Loucy (cell line): ENCODE data around the gene RASGEF1B.

ENCODE experiments used
- H2AFZ ChIP-seq: fragments of 200-600 bp; sonication (generic); 2 replicates; pipeline ENCODE4 v1.6.0; 2016; ENCODE audit warnings: antibody characterized with exemption, mild to moderate bottlenecking, low read length, moderate library complexity
- H3F3A ChIP-seq: fragments of 200-600 bp; 2 replicates; pipeline ENCODE4 v1.6.0; 2016; ENCODE audit warnings: antibody characterized with exemption, low read depth, mild to moderate bottlenecking
- H3K27me3 ChIP-seq: fragments of 200-600 bp; sonication (generic); 2 replicates; pipeline ENCODE4 v1.6.1; 2014; ENCODE audit warnings: low read length, mild to moderate bottlenecking; ENCODE audit not compliant: insufficient read depth, poor library complexity, severe bottlenecking
- H3K36me3 ChIP-seq: fragments of 200-600 bp; sonication (generic); 2 replicates; pipeline ENCODE4 v1.6.1; 2016; ENCODE audit warnings: low read length; ENCODE audit not compliant: insufficient read depth
- H3K4me1 ChIP-seq: fragments of 200-600 bp; sonication (generic); 2 replicates; pipeline ENCODE4 v1.5.1; 2014; ENCODE audit warnings: low read length, mild to moderate bottlenecking; ENCODE audit not compliant: insufficient read depth, poor library complexity, severe bottlenecking
- H3K4me2 ChIP-seq: fragments of 200-600 bp; sonication (generic); 2 replicates; pipeline ENCODE4 v1.6.0; 2014; ENCODE audit warnings: antibody characterized with exemption, low read length, low read depth, mild to moderate bottlenecking; ENCODE audit not compliant: poor library complexity, severe bottlenecking
- H3K4me3 ChIP-seq: fragments of 200-600 bp; sonication (generic); 2 replicates; pipeline ENCODE4 v1.5.1; 2014; ENCODE audit warnings: low read length, mild to moderate bottlenecking, mixed read lengths; ENCODE audit not compliant: poor library complexity, severe bottlenecking
- H3K79me2 ChIP-seq: fragments of 200-600 bp; sonication (generic); 2 replicates; pipeline ENCODE4 v1.6.1; 2014; ENCODE audit warnings: low read length; ENCODE audit not compliant: insufficient read depth
- H3K9ac ChIP-seq: fragments of 200-600 bp; sonication (generic); 2 replicates; pipeline ENCODE4 v1.6.0; 2014; ENCODE audit warnings: mild to moderate bottlenecking, low read depth, low read length, moderate library complexity; ENCODE audit not compliant: poor library complexity, severe bottlenecking
- H3K9me2 ChIP-seq: fragments of 200-600 bp; sonication (generic); replicated peaks from 2 replicates; pipeline ENCODE4 v1.6.1; 2016; ENCODE audit warnings: low read depth, low read length, mixed read lengths
- H3K9me3 ChIP-seq: fragments of 200-600 bp; sonication (generic); 2 replicates; pipeline ENCODE4 v1.6.1; 2014; ENCODE audit warnings: mild to moderate bottlenecking, antibody characterized with exemption, low read length, low read depth; ENCODE audit not compliant: insufficient read depth
- H4K20me1 ChIP-seq: fragments of 200-600 bp; sonication (generic); 2 replicates; pipeline ENCODE4 v1.6.0; 2014; ENCODE audit warnings: antibody characterized with exemption, low read length, mild to moderate bottlenecking; ENCODE audit not compliant: insufficient read depth, poor library complexity, severe bottlenecking
- EZH2phosphoT487 ChIP-seq: fragments of 200-600 bp; IDR thresholded peaks from 2 replicates; pipeline ENCODE4 v1.6.1; 2018; ENCODE audit warnings: antibody characterized with exemption, mild to moderate bottlenecking, moderate library complexity, borderline replicate concordance
- TF ChIP-seq, protein P1 (sequence below): fragments of 200-600 bp; sonication (generic); conservative IDR thresholded peaks from 2 replicates; pipeline ENCODE4 v1.5.1; 2014; ENCODE audit warnings: mild to moderate bottlenecking, antibody characterized with exemption, low read length

RASGEF1B gene

DNA sequence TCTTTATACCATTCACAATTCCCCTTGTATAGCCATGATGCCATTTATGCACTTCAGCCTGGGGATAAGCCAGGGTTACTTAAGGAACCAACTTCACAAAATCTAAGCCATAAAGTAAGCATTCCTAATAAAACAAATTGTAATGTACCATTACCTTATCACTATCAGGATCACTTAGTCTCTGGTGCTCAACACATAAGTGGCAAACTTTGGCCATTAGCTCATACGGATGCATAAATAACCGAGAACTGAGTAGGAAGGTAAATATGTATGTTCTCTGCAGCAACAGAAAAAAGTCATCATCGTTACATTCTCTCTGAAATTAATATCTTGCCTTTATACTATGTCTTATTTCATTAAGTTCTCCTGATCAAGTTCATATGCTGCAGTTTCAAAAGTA, 14.4 kb downstream of the RASGEF1B start:
- no peaks in the 10 kb centered on the region for H3K9me2 ChIP-seq
- no peak overlapping the region for H3K9ac ChIP-seq
- no peak overlapping the region for H3K4me2 ChIP-seq
- H2AFZ ChIP-seq: no peak overlapping the region
- H3F3A ChIP-seq: no peaks in the 10 kb centered on the region
- H3K4me1 ChIP-seq: peaks cover 14% of the 10 kb centered on the region
- no peaks in the 10 kb centered on the region for H3K27me3 ChIP-seq
- H4K20me1 ChIP-seq: no peaks in the 10 kb centered on the region
- no peaks in the 10 kb centered on the region for H3K79me2 ChIP-seq
- TF ChIP-seq, protein P1, sequence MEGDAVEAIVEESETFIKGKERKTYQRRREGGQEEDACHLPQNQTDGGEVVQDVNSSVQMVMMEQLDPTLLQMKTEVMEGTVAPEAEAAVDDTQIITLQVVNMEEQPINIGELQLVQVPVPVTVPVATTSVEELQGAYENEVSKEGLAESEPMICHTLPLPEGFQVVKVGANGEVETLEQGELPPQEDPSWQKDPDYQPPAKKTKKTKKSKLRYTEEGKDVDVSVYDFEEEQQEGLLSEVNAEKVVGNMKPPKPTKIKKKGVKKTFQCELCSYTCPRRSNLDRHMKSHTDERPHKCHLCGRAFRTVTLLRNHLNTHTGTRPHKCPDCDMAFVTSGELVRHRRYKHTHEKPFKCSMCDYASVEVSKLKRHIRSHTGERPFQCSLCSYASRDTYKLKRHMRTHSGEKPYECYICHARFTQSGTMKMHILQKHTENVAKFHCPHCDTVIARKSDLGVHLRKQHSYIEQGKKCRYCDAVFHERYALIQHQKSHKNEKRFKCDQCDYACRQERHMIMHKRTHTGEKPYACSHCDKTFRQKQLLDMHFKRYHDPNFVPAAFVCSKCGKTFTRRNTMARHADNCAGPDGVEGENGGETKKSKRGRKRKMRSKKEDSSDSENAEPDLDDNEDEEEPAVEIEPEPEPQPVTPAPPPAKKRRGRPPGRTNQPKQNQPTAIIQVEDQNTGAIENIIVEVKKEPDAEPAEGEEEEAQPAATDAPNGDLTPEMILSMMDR: no peak
- TF ChIP-seq EZH2phosphoT487: no peak
- H3K9me3 ChIP-seq: no peaks in the 10 kb centered on the region
- H3K4me3 ChIP-seq: no peak overlapping the region
- H3K36me3 ChIP-seq: peaks cover 24% of the 10 kb centered on the region; the same call in 1 of the 2 replicates

DNA sequence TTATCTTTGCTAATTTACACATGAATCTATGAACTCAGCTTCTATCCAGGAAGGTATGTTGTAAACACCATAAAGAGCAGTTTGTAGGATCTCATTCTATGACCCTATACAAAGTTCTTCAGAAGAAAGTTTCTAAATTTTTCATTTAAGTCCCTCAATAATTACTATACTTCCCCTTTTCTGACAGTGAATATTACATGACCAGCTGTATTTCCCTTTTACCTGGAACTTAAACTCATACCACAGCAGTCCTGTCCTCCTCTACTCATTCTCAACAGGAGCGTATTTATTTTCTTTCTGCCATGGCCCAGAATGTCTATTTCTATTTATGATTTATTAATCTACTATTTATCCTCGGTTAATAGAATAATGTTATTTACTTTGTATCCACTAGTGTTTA, 15.8 kb downstream of the RASGEF1B start:
- Histone ChIP-seq H3K4me3 (no peak overlapping the region), H3K4me2 (no peak overlapping the region), H3K4me1 (peaks cover 14% of the 10 kb centered on the region), H3K36me3 (peaks cover 24% of the 10 kb centered on the region; the same call in 1 of the 2 replicates), H3K9ac (no peak overlapping the region), H3K9me2 (no peaks in the 10 kb centered on the region), H3K27me3 (no peaks in the 10 kb centered on the region), H2AFZ (no peak overlapping the region), H3F3A (no peaks in the 10 kb centered on the region), H3K9me3 (no peaks in the 10 kb centered on the region), H4K20me1 (no peaks in the 10 kb centered on the region), H3K79me2 (no peaks in the 10 kb centered on the region)
- no peak for TF ChIP-seq EZH2phosphoT487
- TF ChIP-seq, protein P1: no peak

DNA sequence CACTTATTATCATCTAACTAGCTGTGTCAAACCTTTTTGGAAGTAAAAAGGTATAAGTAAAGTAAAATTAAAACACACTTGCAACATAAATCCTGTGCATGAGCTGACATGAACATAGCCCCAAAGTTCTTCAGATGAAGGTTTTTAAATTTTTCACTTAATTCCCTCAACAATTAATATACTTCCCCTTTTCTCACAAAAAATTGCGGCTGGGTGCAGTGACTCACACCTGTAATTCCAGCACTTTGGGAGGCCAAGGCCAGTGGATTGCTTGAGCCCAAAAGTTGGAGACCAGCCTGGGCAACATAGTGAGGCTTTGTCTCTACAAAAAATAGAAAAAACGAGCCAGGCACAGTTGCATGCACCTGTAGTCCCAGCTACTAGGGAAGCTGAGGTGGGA, 16.8 kb downstream of the RASGEF1B start:
- Histone ChIP-seq H3K4me3 (peak overlapping the region; percentile 6), H2AFZ (no peak overlapping the region), H3K4me2 (peak overlapping the region; percentile 51), H3K36me3 (peaks cover 24% of the 10 kb centered on the region; the same call in 1 of the 2 replicates), H3K79me2 (no peaks in the 10 kb centered on the region), H3K9me2 (no peaks in the 10 kb centered on the region), H3K9me3 (no peaks in the 10 kb centered on the region), H3F3A (no peaks in the 10 kb centered on the region), H4K20me1 (no peaks in the 10 kb centered on the region), H3K9ac (no peak overlapping the region), H3K27me3 (no peaks in the 10 kb centered on the region), H3K4me1 (peaks cover 14% of the 10 kb centered on the region)
- no peak for TF ChIP-seq EZH2phosphoT487
- TF ChIP-seq, protein P1: no peak
